GM18867 (cell line): ENCODE results near the gene CACNA2D3.
"Not testable (repeated sequence)": the region's sequence is repeated elsewhere in the genome, so short reads cannot be mapped to it uniquely, and the experiment has no call there.

ENCODE experiments used
- ATAC-seq: cut with Tn5 transposase; IDR thresholded peaks from one replicate; pipeline ENCODE4 v1.9.1; 2021; ENCODE audit warnings: mild to moderate bottlenecking, moderate library complexity; ENCODE audit not compliant: unreplicated experiment

The CACNA2D3 gene

GRCh38 chr3:54968546-54969172 lies 846.3 kb downstream of the CACNA2D3 start:
- no peak for ATAC-seq

GRCh38 chr3:54969652-54970051 lies 847.3 kb downstream of the CACNA2D3 start:
- ATAC-seq: no peak

GRCh38 chr3:54970895-54971294 lies 848.5 kb downstream of the CACNA2D3 start:
- ATAC-seq: no peak

GRCh38 chr3:54977439-54977838 lies 855.1 kb downstream of the CACNA2D3 start:
- no peak for ATAC-seq

- ATAC-seq: not testable (repeated sequence)
These were observed 855.6 kb downstream of the CACNA2D3 start for GRCh38 chr3:54977946-54978345.

- no peak for ATAC-seq
These were observed 860.5 kb downstream of the CACNA2D3 start for GRCh38 chr3:54982807-54983206.

GRCh38 chr3:54983266-54984099 lies 861.1 kb downstream of the CACNA2D3 start:
- no peak for ATAC-seq

GRCh38 chr3:54985856-54986255 lies 863.5 kb downstream of the CACNA2D3 start:
- ATAC-seq: no peak

- ATAC-seq: no peak
These were observed 863.9 kb downstream of the CACNA2D3 start for GRCh38 chr3:54986294-54986693.

- ATAC-seq: no peak
These were observed 865.4 kb downstream of the CACNA2D3 start for GRCh38 chr3:54987719-54988118.

- ATAC-seq: no peak
These were observed 866.0 kb downstream of the CACNA2D3 start for GRCh38 chr3:54988302-54988837.

GRCh38 chr3:54988838-54989630 lies 866.7 kb downstream of the CACNA2D3 start:
- no peak for ATAC-seq

GRCh38 chr3:54994111-54994513 lies 871.8 kb downstream of the CACNA2D3 start:
- no peak for ATAC-seq

GRCh38 chr3:54999159-54999558 lies 876.8 kb downstream of the CACNA2D3 start:
- ATAC-seq: no peak

- ATAC-seq: no peak
These were observed 877.5 kb downstream of the CACNA2D3 start for GRCh38 chr3:54999811-55000210.

- ATAC-seq: no peak
These were observed 878.2 kb downstream of the CACNA2D3 start for GRCh38 chr3:55000546-55000945.

GRCh38 chr3:55000953-55001352 lies 878.6 kb downstream of the CACNA2D3 start:
- no peak for ATAC-seq

GRCh38 chr3:55002416-55002930 lies 880.1 kb downstream of the CACNA2D3 start:
- ATAC-seq: no peak

GRCh38 chr3:55006244-55006676 lies 883.9 kb downstream of the CACNA2D3 start:
- no peak for ATAC-seq

- ATAC-seq: no peak
These were observed 885.6 kb downstream of the CACNA2D3 start for GRCh38 chr3:55007971-55008370.

GRCh38 chr3:55009372-55009771 lies 887.0 kb downstream of the CACNA2D3 start:
- ATAC-seq: no peak
